ENCODE data around the gene CDK2AP2.
"Not testable (repeated sequence)": the region's sequence is repeated elsewhere in the genome, so short reads cannot be mapped to it uniquely, and the experiment has no call there.

Gene CDK2AP2

DNA sequence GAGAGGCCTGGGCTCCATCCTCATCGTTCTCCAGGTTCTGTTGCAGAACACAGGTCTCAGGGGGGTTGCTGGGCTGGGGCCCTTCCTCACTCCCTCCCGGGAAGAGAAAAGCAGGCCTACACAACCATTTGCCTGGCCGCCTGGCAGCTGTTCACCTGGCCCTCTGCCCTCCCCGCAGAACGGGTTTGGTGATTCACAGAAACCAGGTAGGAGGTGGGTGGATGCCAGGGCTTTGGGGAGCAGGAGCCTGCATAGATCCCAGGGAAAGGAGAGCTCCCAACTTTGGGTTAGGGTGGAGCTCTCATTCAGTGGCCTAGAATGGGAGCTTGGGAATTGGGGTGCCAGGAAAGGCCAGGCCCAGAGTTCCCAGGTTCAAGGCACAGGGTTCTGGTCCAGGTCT, 39.9 kb downstream of the CDK2AP2 start:
- DNase-seq (ENCODE audit: low read depth in 1 of 2, low spot score in 1 of 2) = no peak
- peak overlapping the region; percentile 65 for H3K4me3 ChIP-seq (replicated peaks; ENCODE audit: insufficient read depth, low read length)
- TF ChIP-seq POLR2AphosphoS5 (IDR thresholded peaks at IDR 0.05; ENCODE audit: low read depth) (no peak), GABPA (IDR thresholded peaks at IDR 0.05; ENCODE audit: low read depth) (no peak), SPI1 (IDR thresholded peaks at IDR 0.05; ENCODE audit: borderline replicate concordance, low read depth) (no peak)
- TF ChIP-seq, protein P1, sequence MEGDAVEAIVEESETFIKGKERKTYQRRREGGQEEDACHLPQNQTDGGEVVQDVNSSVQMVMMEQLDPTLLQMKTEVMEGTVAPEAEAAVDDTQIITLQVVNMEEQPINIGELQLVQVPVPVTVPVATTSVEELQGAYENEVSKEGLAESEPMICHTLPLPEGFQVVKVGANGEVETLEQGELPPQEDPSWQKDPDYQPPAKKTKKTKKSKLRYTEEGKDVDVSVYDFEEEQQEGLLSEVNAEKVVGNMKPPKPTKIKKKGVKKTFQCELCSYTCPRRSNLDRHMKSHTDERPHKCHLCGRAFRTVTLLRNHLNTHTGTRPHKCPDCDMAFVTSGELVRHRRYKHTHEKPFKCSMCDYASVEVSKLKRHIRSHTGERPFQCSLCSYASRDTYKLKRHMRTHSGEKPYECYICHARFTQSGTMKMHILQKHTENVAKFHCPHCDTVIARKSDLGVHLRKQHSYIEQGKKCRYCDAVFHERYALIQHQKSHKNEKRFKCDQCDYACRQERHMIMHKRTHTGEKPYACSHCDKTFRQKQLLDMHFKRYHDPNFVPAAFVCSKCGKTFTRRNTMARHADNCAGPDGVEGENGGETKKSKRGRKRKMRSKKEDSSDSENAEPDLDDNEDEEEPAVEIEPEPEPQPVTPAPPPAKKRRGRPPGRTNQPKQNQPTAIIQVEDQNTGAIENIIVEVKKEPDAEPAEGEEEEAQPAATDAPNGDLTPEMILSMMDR (IDR thresholded peaks at IDR 0.05; ENCODE audit: insufficient read depth, low read length) = no peak
- TF ChIP-seq, protein P2, sequence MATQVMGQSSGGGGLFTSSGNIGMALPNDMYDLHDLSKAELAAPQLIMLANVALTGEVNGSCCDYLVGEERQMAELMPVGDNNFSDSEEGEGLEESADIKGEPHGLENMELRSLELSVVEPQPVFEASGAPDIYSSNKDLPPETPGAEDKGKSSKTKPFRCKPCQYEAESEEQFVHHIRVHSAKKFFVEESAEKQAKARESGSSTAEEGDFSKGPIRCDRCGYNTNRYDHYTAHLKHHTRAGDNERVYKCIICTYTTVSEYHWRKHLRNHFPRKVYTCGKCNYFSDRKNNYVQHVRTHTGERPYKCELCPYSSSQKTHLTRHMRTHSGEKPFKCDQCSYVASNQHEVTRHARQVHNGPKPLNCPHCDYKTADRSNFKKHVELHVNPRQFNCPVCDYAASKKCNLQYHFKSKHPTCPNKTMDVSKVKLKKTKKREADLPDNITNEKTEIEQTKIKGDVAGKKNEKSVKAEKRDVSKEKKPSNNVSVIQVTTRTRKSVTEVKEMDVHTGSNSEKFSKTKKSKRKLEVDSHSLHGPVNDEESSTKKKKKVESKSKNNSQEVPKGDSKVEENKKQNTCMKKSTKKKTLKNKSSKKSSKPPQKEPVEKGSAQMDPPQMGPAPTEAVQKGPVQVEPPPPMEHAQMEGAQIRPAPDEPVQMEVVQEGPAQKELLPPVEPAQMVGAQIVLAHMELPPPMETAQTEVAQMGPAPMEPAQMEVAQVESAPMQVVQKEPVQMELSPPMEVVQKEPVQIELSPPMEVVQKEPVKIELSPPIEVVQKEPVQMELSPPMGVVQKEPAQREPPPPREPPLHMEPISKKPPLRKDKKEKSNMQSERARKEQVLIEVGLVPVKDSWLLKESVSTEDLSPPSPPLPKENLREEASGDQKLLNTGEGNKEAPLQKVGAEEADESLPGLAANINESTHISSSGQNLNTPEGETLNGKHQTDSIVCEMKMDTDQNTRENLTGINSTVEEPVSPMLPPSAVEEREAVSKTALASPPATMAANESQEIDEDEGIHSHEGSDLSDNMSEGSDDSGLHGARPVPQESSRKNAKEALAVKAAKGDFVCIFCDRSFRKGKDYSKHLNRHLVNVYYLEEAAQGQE (IDR thresholded peaks at IDR 0.05; ENCODE audit: insufficient replicate concordance, low read depth) = no peak
- H3K27me3 ChIP-seq (ENCODE audit: insufficient read depth, poor library complexity, severe bottlenecking) = no peaks in the 10 kb centered on the region
- H3K27ac ChIP-seq (replicated peaks) = no peak overlapping the region

DNA sequence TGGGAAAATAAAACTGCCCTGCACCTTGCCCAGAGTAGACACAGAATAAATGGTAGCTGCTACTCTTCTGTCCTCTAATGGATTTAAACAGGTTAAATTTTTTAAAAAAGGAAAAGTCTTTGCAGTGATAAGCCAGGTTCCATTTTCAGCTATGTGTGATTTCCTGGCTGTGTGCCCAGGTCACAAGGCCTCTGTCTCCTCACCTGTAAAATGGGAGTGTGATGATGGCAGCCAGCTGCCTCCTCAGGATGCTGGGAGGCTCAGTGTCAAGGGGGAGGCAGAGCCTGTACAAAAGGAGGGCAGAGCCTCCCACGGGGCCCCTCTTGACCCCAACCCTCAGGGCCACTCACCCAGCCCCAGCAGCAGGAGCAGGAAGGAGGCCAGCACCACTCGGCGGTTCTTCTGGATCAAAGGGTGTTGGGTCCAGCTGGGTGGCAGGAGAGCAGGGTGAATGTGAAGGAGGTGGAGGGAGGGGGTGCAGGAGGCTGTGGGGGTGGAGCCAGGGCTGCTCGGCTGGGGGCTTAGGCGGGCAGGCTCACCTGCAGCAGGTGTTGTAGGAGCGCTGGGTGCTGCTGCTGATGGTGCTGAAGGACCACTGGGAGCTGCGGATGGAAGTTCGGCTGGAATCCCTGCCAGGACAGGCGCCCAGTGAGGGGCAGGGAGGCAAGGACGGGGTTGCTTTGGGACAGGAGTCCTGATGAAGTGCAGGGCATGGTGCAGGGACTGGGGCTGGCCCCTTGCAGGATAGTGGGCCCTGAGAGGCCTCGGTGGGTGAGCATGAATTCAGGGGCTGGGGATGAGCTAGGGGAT, 40.8 kb downstream of the CDK2AP2 start:
- H3K27ac ChIP-seq (replicated peaks) = no peak overlapping the region
- no peaks in the 10 kb centered on the region for H3K27me3 ChIP-seq (ENCODE audit: insufficient read depth, poor library complexity, severe bottlenecking)
- no peak for DNase-seq (ENCODE audit: low read depth in 1 of 2, low spot score in 1 of 2)
- H3K4me3 ChIP-seq (replicated peaks; ENCODE audit: insufficient read depth, low read length) = no peak overlapping the region
- TF ChIP-seq GABPA (IDR thresholded peaks at IDR 0.05; ENCODE audit: low read depth) (no peak), POLR2AphosphoS5 (IDR thresholded peaks at IDR 0.05; ENCODE audit: low read depth) (no peak), SPI1 (IDR thresholded peaks at IDR 0.05; ENCODE audit: borderline replicate concordance, low read depth) (no peak)
- TF ChIP-seq, protein P2 (IDR thresholded peaks at IDR 0.05; ENCODE audit: insufficient replicate concordance, low read depth) = no peak
- TF ChIP-seq, protein P1 (IDR thresholded peaks at IDR 0.05; ENCODE audit: insufficient read depth, low read length) = no peak

DNA sequence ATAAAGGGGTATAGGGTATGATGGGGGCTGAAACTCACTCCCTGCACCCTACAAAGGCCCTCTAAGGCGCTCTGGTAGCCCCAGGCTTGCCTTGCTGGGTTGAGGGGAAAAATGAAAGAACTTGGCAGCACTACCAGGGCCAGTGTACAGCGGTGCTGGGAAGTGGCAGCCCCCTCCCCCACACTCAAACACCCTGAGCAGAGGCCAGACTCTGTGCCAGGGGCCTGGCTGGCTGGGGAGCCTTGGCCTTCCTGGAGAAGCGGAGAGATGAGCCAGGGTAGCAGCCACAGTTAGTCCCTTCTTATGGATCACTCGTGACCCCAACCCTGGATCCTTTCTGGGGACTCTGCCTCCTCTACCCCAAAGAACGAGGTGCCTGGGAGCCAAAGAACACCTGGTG, 41.6 kb downstream of the CDK2AP2 start:
- H3K27ac ChIP-seq (replicated peaks) = no peak overlapping the region
- H3K27me3 ChIP-seq (ENCODE audit: insufficient read depth, poor library complexity, severe bottlenecking) = no peaks in the 10 kb centered on the region
- TF ChIP-seq POLR2AphosphoS5 (IDR thresholded peaks at IDR 0.05; ENCODE audit: low read depth) (no peak), GABPA (IDR thresholded peaks at IDR 0.05; ENCODE audit: low read depth) (no peak), SPI1 (IDR thresholded peaks at IDR 0.05; ENCODE audit: borderline replicate concordance, low read depth) (no peak)
- TF ChIP-seq, protein P1 (IDR thresholded peaks at IDR 0.05; ENCODE audit: insufficient read depth, low read length) = no peak
- TF ChIP-seq, protein P2 (IDR thresholded peaks at IDR 0.05; ENCODE audit: insufficient replicate concordance, low read depth) = no peak
- H3K4me3 ChIP-seq (replicated peaks; ENCODE audit: insufficient read depth, low read length) = no peak overlapping the region
- no peak for DNase-seq (ENCODE audit: low read depth in 1 of 2, low spot score in 1 of 2)

DNA sequence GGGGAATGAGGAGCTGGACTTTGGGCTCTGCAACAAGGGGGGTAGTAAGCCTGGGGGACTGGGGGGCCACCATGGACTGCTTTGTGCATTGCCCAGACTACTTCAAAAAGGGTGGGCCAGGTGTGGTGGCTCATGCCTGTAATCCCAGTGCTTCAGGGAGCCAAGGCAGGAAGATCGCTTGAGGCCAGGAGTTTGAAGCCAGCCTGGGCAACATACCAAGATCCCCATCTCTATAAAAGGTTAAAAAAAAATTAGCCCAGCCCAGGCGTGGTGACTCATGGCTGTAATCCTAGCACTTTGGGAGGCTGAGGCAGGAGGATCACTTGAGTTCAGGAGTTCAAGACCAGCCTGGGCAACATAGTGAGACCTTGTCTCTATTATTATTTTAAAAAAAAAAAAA, 42.4 kb downstream of the CDK2AP2 start:
- H3K27ac ChIP-seq (replicated peaks); H3K27me3 ChIP-seq (ENCODE audit: insufficient read depth, poor library complexity, severe bottlenecking); DNase-seq (ENCODE audit: low read depth in 1 of 2, low spot score in 1 of 2): not testable (repeated sequence)
- H3K4me3 ChIP-seq (replicated peaks; ENCODE audit: insufficient read depth, low read length) = peak overlapping the region; percentile 89

All from HL-60 (cell line).